ENCODE measurements around the gene PRKCH.
"Not testable (repeated sequence)": the region's sequence is repeated elsewhere in the genome, so short reads cannot be mapped to it uniquely, and the experiment has no call there.

PRKCH gene

GRCh38 chr14:61308701-61309100, 12.7 kb upstream of the PRKCH start:
- not testable (repeated sequence) for DNase-seq

- no peak for DNase-seq
Observed at GRCh38 chr14:61315313-61315712, 6.1 kb upstream of the PRKCH start.

- no peak for DNase-seq
Observed at GRCh38 chr14:61319086-61319485, 2.3 kb upstream of the PRKCH start.

GRCh38 chr14:61319706-61320105, 1.7 kb upstream of the PRKCH start:
- DNase-seq: no peak

GRCh38 chr14:61320170-61320569, 1.2 kb upstream of the PRKCH start:
- DNase-seq: not testable (repeated sequence)

GRCh38 chr14:61320806-61321384, 484 bp upstream of the PRKCH start:
- DNase-seq: no peak

- DNase-seq: no peak
Observed at GRCh38 chr14:61322011-61322798, 826 bp downstream of the PRKCH start.

- DNase-seq: peak; percentile 74
Observed at GRCh38 chr14:61322799-61323290, 1.5 kb downstream of the PRKCH start.

- DNase-seq: peak; percentile 22
Observed at GRCh38 chr14:61323970-61324369, 2.6 kb downstream of the PRKCH start.

- DNase-seq: peak; percentile 59
Observed at GRCh38 chr14:61325166-61325565, 3.8 kb downstream of the PRKCH start.

GRCh38 chr14:61326146-61326545, 4.8 kb downstream of the PRKCH start:
- DNase-seq: peak; percentile 65

GRCh38 chr14:61326847-61327246, 5.5 kb downstream of the PRKCH start:
- peak; percentile 30 for DNase-seq

- DNase-seq: peak; percentile 34
Observed at GRCh38 chr14:61328626-61329262, 7.4 kb downstream of the PRKCH start.

- DNase-seq: peak; percentile 42
Observed at GRCh38 chr14:61329478-61330051, 8.2 kb downstream of the PRKCH start.

- DNase-seq: peak; percentile 87
Observed at GRCh38 chr14:61330511-61330910, 9.1 kb downstream of the PRKCH start.

GRCh38 chr14:61331992-61332657, 10.7 kb downstream of the PRKCH start:
- DNase-seq: peak; percentile 23

GRCh38 chr14:61332658-61333029, 11.3 kb downstream of the PRKCH start:
- peak; percentile 76 for DNase-seq

GRCh38 chr14:61333087-61333486, 11.7 kb downstream of the PRKCH start:
- no peak for DNase-seq

GRCh38 chr14:61334197-61334701, 12.9 kb downstream of the PRKCH start:
- DNase-seq: peak; percentile 55

GRCh38 chr14:61335049-61335448, 13.7 kb downstream of the PRKCH start:
- peak; percentile 51 for DNase-seq

GRCh38 chr14:61335671-61336275, 14.4 kb downstream of the PRKCH start:
- DNase-seq: peak; percentile 69

GRCh38 chr14:61337893-61338292, 16.5 kb downstream of the PRKCH start:
- DNase-seq: peak; percentile 86

All from activated CD4-positive, alpha-beta T cell treated with anti-CD3 and anti-CD28 coated beads, Interleukin-10, Interleukin-2, amounts not matched to agents 100 ng/mL and 50 ng/mL, durations not matched to agents 16 hours and 8 hours (primary cell).